ENCODE data around the gene CREB3L2.

DNA sequence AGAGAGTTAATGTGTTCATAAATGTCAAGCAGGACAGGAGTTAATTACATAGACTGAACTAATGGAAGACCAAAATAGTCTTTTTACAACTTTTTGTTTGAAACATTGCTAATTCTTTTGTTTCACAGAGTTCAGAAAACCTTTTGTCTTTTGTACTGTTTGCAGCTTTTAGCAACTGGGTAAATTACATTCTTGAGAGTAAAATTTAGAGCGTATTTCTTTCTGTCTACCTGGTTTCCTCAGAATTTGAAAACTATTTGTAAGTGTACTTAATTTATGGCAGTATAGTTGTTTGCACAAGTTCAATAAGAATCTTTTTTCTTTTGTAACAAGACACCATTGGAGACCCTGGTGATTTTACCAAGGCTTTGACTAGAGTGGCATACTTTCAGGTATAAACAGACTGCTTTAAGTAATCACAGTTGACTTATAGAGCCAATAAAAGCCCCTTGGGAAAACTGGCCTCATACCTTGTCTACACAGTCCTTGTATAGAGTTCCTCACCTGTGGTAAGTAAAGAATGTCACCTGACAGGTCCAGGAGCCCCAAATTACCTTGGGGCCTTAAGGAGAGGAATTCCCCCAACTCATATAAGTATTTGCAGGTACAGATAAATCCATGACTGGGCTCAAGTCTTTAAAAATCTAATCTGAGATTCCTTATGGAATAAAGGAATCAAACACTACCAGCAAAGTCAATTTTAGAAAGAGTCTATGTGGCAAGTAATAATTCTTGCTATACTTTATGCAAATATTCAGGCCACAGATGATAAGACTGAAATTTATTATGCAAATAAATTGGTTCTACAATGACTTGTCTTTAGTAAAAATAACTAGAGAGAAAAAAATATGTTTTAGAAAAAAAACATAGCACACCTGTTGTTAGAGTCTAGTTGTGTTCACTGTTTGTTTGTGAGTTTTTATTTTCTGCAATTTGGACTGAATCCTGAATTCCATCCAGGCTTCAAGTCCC lies 23.6 kb upstream of the CREB3L2 start:
- TF ChIP-seq EZH2 (IDR thresholded peaks at IDR 0.05; ENCODE audit: low read depth, low read length, severe bottlenecking) (no peak), JUN (IDR thresholded peaks at IDR 0.05; ENCODE audit: low read depth, low read length) (no peak), JUND (IDR thresholded peaks at IDR 0.05; ENCODE audit: low read length) (no peak)
- TF ChIP-seq, protein P1, sequence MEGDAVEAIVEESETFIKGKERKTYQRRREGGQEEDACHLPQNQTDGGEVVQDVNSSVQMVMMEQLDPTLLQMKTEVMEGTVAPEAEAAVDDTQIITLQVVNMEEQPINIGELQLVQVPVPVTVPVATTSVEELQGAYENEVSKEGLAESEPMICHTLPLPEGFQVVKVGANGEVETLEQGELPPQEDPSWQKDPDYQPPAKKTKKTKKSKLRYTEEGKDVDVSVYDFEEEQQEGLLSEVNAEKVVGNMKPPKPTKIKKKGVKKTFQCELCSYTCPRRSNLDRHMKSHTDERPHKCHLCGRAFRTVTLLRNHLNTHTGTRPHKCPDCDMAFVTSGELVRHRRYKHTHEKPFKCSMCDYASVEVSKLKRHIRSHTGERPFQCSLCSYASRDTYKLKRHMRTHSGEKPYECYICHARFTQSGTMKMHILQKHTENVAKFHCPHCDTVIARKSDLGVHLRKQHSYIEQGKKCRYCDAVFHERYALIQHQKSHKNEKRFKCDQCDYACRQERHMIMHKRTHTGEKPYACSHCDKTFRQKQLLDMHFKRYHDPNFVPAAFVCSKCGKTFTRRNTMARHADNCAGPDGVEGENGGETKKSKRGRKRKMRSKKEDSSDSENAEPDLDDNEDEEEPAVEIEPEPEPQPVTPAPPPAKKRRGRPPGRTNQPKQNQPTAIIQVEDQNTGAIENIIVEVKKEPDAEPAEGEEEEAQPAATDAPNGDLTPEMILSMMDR (IDR thresholded peaks at IDR 0.05; ENCODE audit: control extremely low read depth in 1 of 3, insufficient read depth in 1 of 3, low read depth in 1 of 3, low read length in 3 of 3) = no peak
